Fibroblast of skin of scalp (primary cell): ENCODE data around the gene IGFN1.
A peak's percentile ranks its signal among the peaks of the same experiment; 100 is the strongest.

Source experiments
- DNase-seq: peaks from one replicate; pipeline ENCODE4 v3.0.0-alpha.2; 2013

IGFN1 gene

GRCh38 chr1:201163707-201164106 lies 26.9 kb upstream of the IGFN1 start:
- DNase-seq = no peak

DNA sequence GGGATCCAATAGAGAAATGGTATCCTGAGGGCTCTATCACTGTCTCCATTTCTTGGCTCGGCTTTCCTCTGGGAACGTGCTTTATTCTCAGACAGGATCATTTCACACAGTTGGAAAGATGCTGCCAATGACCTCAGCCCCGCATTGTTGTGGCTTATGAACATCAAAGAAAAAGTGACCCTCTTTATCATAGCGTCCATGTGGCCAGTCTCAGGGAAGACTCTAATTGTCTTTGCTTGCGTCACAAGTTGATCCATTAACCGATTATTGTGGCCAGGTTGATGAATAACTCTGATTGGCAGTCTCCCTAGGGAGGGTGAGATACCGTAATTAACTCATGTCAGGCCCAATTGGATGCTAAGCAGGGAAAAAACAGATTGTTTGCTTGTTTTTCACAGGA lies 26.0 kb upstream of the IGFN1 start:
- DNase-seq = no peak

DNA sequence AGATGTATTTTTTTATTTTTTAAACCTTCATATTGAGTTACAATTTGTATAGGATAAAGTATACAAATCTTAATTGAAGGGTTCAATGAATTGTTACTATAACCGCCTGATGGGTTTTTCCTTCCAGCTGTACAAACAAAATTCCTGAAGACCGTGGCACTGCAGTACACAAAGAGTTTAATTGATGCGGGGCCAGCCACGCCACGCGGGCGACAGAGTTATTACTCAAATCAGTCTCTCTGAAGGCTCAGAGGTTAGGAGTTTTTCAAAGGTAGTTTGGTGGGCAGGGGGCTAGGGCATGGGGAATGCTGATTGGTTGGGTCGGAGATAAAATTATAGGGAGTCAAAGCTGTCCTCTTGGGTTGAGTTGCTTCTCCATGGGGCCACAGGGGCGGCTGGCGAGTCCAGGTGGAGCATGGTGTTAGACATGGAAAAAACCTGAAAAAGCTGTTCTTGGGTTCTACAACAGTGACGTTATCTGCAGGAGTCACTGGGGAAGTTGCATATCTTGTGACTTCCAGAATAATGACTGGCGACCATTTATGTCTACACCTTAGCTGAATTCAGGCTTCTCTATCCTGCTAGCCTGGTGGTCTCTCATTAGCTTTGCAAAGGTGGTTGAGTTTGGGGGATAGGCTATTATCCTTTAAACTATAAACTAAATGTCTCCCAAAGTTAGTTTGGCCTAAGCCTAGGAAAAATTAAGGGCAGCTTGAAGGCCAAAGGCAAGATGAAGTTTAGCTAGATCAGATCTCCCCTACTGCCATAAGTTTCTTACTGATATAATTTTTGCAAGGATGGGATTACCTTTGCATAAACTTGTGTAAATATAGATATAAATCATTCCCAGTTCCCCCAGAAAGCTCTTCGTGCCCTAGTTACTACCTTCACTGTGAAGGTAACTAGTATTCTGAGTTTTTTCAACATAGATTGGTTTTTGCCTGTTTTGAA lies 23.3 kb upstream of the IGFN1 start:
- no peak for DNase-seq

DNA sequence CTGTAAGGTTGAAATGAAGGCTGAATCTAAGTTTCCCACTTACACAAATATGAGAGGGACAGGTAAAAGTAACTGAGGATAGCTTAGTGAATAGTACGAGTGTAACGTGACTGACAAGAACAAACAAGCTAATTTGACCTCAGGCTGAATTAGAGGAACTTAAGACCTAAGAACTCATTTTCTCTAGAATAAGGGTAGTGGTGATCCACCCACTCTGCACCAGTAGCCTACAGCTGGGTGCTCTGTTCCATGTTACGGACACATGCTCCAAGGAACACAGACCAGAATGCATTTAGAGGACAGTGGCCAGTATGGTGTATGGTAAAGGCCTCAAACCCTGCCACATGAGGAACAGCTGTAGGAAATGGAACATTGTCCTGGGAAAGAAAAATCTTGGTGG lies 21.4 kb upstream of the IGFN1 start:
- DNase-seq = no peak

DNA sequence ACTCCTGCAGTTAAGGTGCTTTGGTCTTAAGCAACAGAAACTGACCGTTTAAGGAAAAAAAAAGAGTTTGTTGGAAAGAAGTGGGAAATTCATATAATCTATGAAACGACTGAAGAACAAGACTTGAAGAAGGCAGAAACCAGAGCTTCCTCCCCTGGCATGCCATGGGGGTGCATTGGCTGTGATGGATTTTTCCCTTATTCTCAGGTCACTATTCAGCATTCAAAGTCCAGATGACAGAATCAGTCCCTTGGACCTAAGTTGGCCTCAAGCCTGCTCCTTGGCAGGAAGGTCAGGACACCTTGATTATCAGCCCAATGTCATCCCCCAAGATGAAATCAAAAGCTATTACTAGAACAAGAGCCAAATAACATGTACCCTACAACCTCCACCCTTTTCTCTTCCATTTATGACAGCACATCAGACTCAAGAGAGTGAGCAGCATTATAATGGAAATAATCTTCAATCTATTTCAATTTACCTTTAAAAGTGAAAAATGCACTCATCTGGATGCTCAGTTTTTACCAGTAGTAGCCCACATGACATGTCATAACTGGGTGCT lies 20.6 kb upstream of the IGFN1 start:
- no peak for DNase-seq

- peak; percentile 92 for DNase-seq
These were observed 20.0 kb upstream of the IGFN1 start for GRCh38 chr1:201170533-201171062.

DNA sequence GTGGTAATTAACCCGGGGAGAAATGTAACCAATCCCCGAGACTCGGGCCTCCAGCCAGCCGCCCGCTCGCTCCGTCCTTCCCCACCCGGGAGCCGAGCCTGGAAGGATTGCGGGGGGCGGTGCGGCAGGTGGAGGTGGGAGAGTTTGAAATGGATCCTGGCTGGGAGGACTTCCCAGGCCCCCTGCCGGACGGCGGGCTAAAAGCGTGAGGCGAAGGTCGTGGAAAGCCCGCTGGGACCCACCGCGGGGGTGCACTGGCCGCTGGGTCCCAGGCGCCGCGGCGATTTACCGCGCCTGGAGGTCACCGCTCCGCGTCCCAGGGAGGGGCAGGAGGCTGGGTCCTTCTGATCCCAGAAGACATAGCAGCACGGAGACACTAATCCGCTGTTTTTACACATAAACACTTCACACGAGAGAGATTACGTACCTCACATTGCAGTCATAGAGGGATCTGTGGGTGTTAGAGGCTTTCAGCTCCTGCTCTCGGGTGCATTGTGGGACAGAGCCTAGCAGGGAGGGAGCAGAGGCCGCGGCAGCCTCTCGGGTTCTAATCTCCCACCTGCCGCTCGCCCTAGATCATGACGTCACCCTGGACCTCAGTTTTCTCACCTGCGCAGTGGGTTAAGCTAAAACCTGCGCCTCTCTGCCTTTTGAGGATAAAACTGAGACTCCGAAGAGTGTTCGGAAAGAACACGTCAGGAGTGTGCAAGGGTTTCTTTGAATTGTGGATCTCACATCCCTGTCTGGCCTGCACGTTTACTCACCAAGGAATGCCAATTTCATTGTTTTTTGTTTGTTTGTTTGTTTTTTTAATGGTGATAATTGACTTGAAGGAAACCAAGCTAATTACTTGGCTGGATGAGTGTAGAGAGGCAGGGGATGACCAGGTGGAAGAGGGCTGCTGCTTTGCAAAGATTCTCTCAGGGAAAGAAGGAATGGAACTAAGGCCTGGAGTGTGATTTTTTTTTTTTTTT lies 19.3 kb upstream of the IGFN1 start:
- peak; percentile 52 for DNase-seq

DNA sequence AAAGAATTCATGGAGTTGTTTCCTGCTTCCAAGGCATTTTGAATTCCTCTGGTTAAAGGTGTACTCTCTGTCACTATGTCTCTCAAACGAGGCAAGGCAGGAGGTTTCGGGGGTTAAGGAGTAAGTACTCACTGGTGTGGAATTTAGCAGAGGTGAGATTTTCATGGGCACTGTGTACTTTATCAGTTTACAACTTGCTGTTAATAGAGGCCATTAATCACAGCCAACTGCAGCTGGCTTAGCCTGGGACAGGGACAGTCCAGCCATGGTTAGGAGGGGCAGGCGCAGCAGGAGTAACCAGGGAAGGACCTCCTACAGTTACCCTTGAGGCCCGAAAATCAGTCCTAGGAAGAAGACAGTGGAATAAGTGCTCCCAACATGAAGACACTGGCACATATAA lies 18.3 kb upstream of the IGFN1 start:
- no peak for DNase-seq

DNA sequence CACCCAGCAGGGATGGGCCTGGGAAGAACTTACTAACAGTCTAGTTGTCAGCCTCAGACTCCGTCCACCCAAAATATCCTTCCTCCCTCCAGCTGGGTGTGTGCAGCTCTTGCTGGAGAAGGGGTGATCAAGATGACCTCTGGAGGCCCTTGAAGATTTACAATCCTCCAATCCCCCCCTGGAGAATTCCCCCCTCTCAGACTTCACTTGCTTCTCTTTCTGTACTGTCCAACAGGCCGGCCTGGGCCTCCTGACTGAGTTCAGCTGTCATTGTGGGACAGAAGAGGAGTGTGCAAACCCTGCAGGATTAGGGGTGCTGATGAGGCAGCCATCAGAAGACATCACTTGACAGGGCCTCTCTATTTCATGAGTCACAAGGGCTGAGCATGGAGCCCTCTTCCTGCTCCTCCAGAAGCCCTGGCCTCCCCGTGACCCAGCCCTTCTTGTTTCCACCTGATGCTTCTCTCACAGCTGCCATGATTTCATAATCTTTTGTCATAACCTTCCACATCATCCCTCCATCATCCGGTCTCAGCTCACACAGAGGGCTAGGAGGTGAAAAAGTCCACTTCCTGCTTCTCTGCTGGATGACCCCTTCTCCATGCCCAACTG lies 17.5 kb upstream of the IGFN1 start:
- DNase-seq = no peak

GRCh38 chr1:201173736-201174135 lies 16.9 kb upstream of the IGFN1 start:
- no peak for DNase-seq

DNA sequence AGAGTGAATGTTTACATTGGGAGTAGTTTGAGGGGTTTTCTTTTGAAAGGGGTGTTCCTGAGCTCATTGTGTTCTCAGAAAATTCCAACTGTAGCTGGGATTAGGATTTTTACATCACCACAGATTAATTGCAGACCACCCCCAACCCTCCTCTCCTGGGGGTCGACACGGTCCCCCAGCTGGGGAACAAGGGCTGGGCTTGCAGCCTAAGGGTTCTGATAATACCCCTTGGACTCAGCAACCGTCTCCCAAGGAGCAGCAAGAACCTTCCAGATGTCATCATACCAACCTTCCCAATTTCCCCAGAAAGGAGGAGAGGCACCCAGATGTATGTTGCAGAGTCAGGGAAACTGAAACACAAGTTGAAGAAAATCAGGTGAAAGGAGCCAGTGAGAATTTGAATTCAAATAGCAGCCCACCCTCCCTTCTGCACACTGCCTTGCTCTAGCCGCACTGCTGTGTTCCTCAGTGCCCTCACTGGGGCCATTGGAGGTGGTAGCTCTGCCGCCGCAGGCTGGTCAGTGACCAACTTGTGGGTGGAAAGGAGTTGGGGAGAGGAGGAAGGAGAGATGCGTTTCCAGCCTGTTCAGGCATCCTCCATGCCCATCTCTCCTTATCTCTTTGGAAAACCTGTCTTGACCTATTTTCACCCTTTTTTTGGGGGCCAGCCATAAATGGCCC lies 14.7 kb upstream of the IGFN1 start:
- DNase-seq = no peak

- DNase-seq = no peak
These were observed 13.7 kb upstream of the IGFN1 start for GRCh38 chr1:201176940-201177339.

DNA sequence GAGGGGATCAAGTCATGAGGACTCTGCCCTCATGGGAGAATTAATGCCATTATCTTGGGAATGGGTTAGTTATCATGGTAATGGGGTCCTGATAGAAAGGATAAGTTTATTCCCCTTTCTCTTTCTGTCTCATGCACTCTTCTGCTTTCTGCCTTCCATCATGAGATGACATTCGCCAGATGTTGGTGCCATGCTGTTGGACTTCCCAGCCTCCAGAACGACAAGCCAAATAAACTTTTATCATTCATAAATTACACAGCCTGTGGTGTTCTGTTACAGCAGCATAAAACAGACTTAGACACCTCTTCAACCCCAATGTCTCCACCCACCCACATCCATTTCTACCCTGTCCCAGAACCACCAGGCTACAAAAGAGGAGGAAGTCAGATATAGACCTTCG lies 11.9 kb upstream of the IGFN1 start:
- DNase-seq = no peak

DNA sequence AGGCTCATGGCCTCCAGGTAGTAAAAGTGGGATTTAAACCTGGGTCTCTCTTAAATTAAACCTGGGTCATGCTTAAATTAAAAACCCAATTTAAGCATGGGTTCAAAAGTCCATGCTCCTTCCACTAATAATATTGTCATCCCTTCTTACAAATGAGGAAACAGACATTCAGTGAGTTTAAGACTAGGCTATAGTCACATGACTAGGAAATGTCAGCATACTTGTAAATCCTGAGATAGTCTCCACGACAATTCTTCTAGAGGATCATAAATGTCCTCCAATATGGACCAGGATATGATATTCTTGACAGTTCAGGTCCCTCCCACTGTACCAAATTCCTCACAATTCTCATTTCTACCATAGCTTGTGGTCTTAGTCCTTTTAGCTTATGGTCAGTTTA lies 10.5 kb upstream of the IGFN1 start:
- DNase-seq = no peak

DNA sequence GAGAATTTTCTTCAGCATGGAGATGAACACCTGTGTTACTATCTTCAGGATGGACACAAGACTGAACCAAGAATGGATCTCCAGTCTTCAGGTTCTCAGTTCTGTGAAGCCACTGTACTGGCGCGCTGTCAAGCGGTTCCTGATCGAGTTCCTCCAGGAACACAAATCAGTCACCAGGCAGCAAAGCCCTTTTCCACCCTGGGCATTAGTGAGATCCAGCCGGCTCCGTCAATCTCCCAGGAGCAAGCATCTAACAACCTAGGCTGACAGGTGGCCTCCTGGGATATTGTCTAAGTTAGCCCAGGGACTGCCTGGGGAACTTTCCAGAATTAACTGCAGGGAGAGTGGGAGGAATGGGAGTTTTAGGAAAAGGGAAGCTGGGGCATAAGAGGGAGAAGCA lies 9.7 kb upstream of the IGFN1 start:
- DNase-seq = no peak

- no peak for DNase-seq
These were observed 9.3 kb upstream of the IGFN1 start for GRCh38 chr1:201181323-201181722.

DNA sequence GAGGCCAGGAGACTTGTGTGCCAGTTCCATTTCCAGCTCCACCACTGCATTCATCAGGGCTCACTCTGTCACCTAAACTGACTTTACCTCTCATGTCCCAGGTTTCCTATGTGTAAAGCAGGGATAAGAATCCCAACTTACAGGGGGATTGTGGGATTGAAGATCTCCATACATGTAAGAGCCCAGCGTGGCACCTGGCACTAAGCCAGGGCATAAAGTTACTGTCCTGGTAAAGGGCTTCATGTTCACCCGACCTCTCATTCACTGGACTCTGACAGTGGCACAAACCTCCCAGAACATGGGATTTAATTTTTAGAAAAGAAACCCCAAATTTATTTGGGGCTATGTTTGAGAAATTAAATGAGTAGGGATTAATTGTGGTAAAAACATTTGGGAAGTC lies 8.9 kb upstream of the IGFN1 start:
- DNase-seq = no peak

DNA sequence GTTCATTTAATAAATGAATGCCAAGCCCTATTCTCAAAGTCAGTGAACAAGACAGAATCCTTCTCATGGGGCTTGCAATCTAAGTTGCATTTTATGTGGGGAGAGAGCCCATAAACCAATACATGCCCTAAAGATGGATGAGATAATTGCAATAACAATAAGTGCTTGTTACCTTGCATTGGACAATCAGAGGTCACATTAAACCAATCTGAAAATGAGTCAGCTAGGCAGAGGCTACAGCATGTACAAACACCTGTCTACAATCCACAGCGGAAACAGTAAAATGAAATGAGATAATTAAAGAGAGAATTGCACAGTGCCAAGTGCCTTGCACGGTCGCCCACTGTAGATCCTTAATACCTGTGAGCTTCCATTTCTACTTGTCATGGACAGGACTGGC lies 7.4 kb upstream of the IGFN1 start:
- no peak for DNase-seq

- DNase-seq = no peak
These were observed 6.9 kb upstream of the IGFN1 start for GRCh38 chr1:201183753-201184152.

DNA sequence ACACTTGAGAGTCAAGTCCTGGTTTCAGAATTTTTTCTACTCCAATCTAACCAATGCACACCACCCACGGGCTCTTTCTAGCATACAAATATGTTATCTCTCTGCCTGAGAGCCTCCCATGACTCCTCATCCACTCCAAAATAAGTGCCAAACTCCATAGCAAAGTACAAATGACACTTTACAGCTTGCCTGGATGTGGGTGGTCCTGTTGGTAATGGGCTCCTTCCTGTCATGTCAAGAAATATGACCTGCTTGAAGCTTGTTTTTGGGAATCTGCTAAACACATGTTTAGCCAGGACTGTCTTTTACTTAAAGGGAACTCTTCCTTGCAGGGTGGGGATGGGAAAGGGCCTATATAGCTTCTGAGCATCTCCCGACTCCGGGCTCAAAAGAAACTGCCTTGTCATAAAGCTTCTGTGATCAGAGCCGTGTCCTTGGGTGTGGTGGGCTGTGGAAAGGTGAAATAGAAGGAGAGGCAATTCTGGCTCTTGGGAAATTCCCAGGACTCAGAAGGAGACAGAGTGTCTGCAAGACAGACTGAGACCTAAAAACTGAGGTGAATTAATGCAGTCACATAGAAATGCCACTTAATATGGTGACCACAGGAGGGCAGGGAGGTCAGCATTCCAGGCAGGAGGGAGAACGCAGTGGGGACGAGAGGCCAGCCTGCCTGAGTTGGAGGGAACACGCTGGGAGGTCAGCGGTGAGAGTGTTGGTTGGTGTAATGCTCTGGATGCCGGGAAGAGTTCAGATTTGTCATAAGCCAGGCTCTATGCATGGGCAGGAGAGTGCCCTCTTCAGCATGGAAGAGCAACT lies 6.1 kb upstream of the IGFN1 start:
- peak; percentile 85 for DNase-seq

DNA sequence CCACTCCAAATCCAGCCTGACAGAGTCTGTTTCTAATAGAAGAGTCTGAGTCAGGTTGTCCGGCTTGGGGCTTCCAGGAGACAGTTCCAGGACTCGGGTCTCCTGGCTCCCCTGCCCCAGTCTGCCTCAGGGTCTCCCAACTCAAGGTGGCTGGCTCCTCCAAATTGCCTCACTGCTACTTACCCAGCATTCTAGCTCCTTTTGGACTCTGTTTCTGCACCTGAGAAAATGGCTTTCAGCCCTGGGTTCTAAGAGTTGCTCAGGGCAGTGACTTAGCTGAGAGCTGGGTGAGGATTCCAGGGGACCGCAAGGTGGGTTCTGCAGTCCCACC lies 5.5 kb upstream of the IGFN1 start:
- DNase-seq = no peak
